ENCODE measurements around the gene MIER3. TPM values are rescaled to one million over a fixed set of nuclear protein-coding genes. Genes with fewer than 3 reads are reported as not detected.

MIER3 gene
- total RNA-seq, 1 donor from 2014 or later: 22.6 TPM

- Mint-ChIP-seq H3K4me3 (ENCODE audit: unreplicated experiment) (no peak overlapping the region), H3K27ac (ENCODE audit: unreplicated experiment) (no peak overlapping the region), H3K9me3 (ENCODE audit: unreplicated experiment) (no peaks in the 10 kb centered on the region), H3K36me3 (ENCODE audit: unreplicated experiment) (no peaks in the 10 kb centered on the region), H3K4me1 (ENCODE audit: unreplicated experiment) (no peaks in the 10 kb centered on the region), H3K27me3 (ENCODE audit: unreplicated experiment) (peaks cover 56% of the 10 kb centered on the region)
- TF ChIP-seq CTCF (IDR thresholded peaks at IDR 0.05): no peak
- no peak for DNase-seq (ENCODE audit: extremely low spot score, unreplicated experiment)
These were observed 22.3 kb upstream of the MIER3 start for GRCh38 chr5:56974241-56974640.

- Mint-ChIP-seq H3K4me3 (ENCODE audit: unreplicated experiment) (no peak overlapping the region), H3K27me3 (ENCODE audit: unreplicated experiment) (peaks cover 61% of the 10 kb centered on the region), H3K27ac (ENCODE audit: unreplicated experiment) (no peak overlapping the region), H3K36me3 (ENCODE audit: unreplicated experiment) (no peaks in the 10 kb centered on the region), H3K4me1 (ENCODE audit: unreplicated experiment) (no peaks in the 10 kb centered on the region), H3K9me3 (ENCODE audit: unreplicated experiment) (no peaks in the 10 kb centered on the region)
- no peak for DNase-seq (ENCODE audit: extremely low spot score, unreplicated experiment)
- no peak for TF ChIP-seq CTCF (IDR thresholded peaks at IDR 0.05)
These were observed 21.6 kb upstream of the MIER3 start for GRCh38 chr5:56973473-56973872.

- Mint-ChIP-seq H3K4me1 (ENCODE audit: unreplicated experiment) (no peaks in the 10 kb centered on the region), H3K36me3 (ENCODE audit: unreplicated experiment) (no peaks in the 10 kb centered on the region), H3K4me3 (ENCODE audit: unreplicated experiment) (no peak overlapping the region), H3K27ac (ENCODE audit: unreplicated experiment) (no peak overlapping the region), H3K27me3 (ENCODE audit: unreplicated experiment) (peaks cover 71% of the 10 kb centered on the region), H3K9me3 (ENCODE audit: unreplicated experiment) (no peaks in the 10 kb centered on the region)
- no peak for TF ChIP-seq CTCF (IDR thresholded peaks at IDR 0.05)
- DNase-seq (ENCODE audit: extremely low spot score, unreplicated experiment): no peak
These were observed 19.4 kb upstream of the MIER3 start for GRCh38 chr5:56971275-56971674.

- no peak for DNase-seq (ENCODE audit: extremely low spot score, unreplicated experiment)
- Mint-ChIP-seq H3K27ac (ENCODE audit: unreplicated experiment) (no peak overlapping the region), H3K27me3 (ENCODE audit: unreplicated experiment) (peaks cover 68% of the 10 kb centered on the region), H3K4me1 (ENCODE audit: unreplicated experiment) (no peaks in the 10 kb centered on the region), H3K36me3 (ENCODE audit: unreplicated experiment) (no peaks in the 10 kb centered on the region), H3K9me3 (ENCODE audit: unreplicated experiment) (no peaks in the 10 kb centered on the region), H3K4me3 (ENCODE audit: unreplicated experiment) (no peak overlapping the region)
- no peak for TF ChIP-seq CTCF (IDR thresholded peaks at IDR 0.05)
These were observed 12.2 kb upstream of the MIER3 start for GRCh38 chr5:56964173-56964572.

- Mint-ChIP-seq H3K27me3 (ENCODE audit: unreplicated experiment) (peaks cover 71% of the 10 kb centered on the region), H3K36me3 (ENCODE audit: unreplicated experiment) (no peaks in the 10 kb centered on the region), H3K9me3 (ENCODE audit: unreplicated experiment) (no peaks in the 10 kb centered on the region), H3K27ac (ENCODE audit: unreplicated experiment) (no peak overlapping the region), H3K4me1 (ENCODE audit: unreplicated experiment) (no peaks in the 10 kb centered on the region), H3K4me3 (ENCODE audit: unreplicated experiment) (no peak overlapping the region)
- no peak for DNase-seq (ENCODE audit: extremely low spot score, unreplicated experiment)
- no peak for TF ChIP-seq CTCF (IDR thresholded peaks at IDR 0.05)
These were observed 11.3 kb upstream of the MIER3 start for GRCh38 chr5:56963246-56963645.
